ENCODE data around the gene RXRA. TPM values are rescaled to one million over a fixed set of nuclear protein-coding genes. Genes with fewer than 3 reads are reported as not detected.

Gene RXRA
- total and polyA plus RNA-seq, 2 donors (not counting 3 experiments of a cell fraction or from before 2014, with no cell fraction given) = 15.4 to 37.4 TPM

DNA sequence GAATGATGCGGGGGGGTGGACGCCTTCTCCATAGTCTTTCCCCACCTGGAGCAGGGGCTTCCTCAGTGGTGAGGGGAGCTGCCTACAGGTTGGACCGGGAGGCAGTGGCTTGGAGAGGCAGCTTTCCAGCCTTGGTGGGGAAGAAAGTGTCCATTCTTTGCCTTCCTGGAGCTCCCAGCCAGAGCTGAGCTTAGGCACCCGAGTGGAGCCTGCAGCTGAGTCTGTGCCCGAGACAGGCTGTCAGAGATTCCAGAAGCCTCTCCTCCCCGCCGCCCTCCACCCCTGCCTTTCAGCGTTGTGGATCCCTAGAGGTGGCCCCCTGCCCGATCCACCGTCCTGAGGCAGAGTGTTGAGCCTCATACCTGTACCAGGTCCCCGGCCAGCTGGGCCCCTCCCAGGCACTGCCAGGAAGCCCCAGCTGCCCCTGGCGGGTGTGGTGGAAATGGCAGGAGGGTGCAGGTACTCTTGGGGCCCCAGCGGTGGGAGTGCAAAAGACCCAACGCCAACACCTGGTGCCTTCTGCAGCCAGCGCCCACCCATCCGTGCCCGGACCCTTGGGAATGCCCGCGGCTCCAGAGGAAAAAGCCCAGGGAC is 112.0 kb downstream of the RXRA start:
- TF ChIP-seq EZH2 (IDR thresholded peaks at IDR 0.05; ENCODE audit: borderline replicate concordance, low read depth, low read length, severe bottlenecking) (no peak), GATA2 (IDR thresholded peaks at IDR 0.05; ENCODE audit: insufficient read depth, insufficient read length, low read depth, low read length) (no peak), FOS (IDR thresholded peaks at IDR 0.05; ENCODE audit: borderline replicate concordance, insufficient read depth, low read length) (no peak), MYC (IDR thresholded peaks at IDR 0.05; ENCODE audit: low read depth, low read length) (no peak), JUN (IDR thresholded peaks at IDR 0.05; ENCODE audit: borderline replicate concordance, insufficient read depth, insufficient read length, low read depth) (no peak), POLR2AphosphoS5 (IDR thresholded peaks at IDR 0.05; ENCODE audit: insufficient read depth, low read depth, low read length) (no peak)
- Histone ChIP-seq H3K79me2 (ENCODE audit: control insufficient read depth, insufficient read depth, low read length) (no peaks in the 10 kb centered on the region), H4K20me1 (replicated peaks; ENCODE audit: control insufficient read depth, extremely low read depth, insufficient read depth, low read length) (no peaks in the 10 kb centered on the region), H3K27me3 (ENCODE audit: control insufficient read depth in 2 of 2, insufficient read depth in 2 of 2, low read length in 2 of 2) (peaks cover 0 to 4% of the 10 kb centered on the region in 2 experiments), H3K9ac (replicated peaks; ENCODE audit: extremely low read depth, insufficient read depth, low read length) (no peak overlapping the region), H3K4me2 (ENCODE audit: insufficient read depth, low read length) (no peak overlapping the region), H2AFZ (ENCODE audit: low read depth, low read length) (no peak overlapping the region), H3K9me1 (replicated peaks; ENCODE audit: control insufficient read depth, extremely low read depth, insufficient read depth, low read length) (no peaks in the 10 kb centered on the region), H3K9me3 (replicated peaks; ENCODE audit: control insufficient read depth, insufficient read depth, low read length) (no peaks in the 10 kb centered on the region), H3K36me3 (ENCODE audit: control insufficient read depth in 2 of 2, extremely low read depth in 1 of 2, insufficient read depth in 2 of 2, low read length in 2 of 2) (peaks cover 4 to 8% of the 10 kb centered on the region in 2 experiments), H3K4me3 (replicated peaks in 1 of 3; ENCODE audit: insufficient read depth in 1 of 3, low read depth in 1 of 3, low read length in 3 of 3) (no peak overlapping the region), H3K4me1 (ENCODE audit: control insufficient read depth, extremely low read depth, insufficient read depth, low read length) (peaks cover 7% of the 10 kb centered on the region), H3K27ac (ENCODE audit: insufficient read depth, low read depth, low read length) (no peak overlapping the region)
- DNase-seq (ENCODE audit: low read depth, low spot score) (no peak), FAIRE-seq (no peak)
- dilution Hi-C loops (cut with MboI; ENCODE audit: extremely low pct_ligation_motif_present, low sequenced_read_pairs) (no loop called here), intact Hi-C loops (cut with micrococcal nuclease) (no loop called here)
- BruUV-seq (replicated peaks) = no TSS peak
- ChIA-PET CTCF (interaction anchor here (1.3 kb wide), 1 partner anchor 267 kb away, joined by 5 read pairs; no protein-coding TSS in a partner anchor), POLR2A (interaction anchor here (1.0 kb wide), 1 partner anchor 274 kb away, joined by 4 read pairs; no protein-coding TSS in a partner anchor)

DNA sequence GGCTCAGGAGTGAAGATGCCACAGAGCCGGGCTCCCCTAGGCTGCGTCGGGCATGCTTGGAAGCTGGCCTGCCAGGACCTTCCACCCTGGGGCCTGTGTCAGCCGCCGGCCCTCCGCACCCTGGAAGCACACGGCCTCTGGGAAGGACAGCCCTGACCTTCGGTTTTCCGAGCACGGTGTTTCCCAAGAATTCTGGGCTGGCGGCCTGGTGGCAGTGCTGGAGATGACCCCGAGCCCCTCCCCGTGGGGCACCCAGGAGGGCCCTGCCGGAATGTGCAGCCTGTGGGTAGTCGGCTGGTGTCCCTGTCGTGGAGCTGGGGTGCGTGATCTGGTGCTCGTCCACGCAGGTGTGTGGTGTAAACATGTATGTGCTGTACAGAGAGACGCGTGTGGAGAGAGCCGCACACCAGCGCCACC is 113.1 kb downstream of the RXRA start:
- ChIA-PET POLR2A (no interaction called here), CTCF (interaction anchor here (0.8 to 1.5 kb wide), 2 partner anchors 250 to 268 kb away, joined by 3 to 4 read pairs; no protein-coding TSS in a partner anchor)
- no TSS peak for BruUV-seq (replicated peaks)
- Histone ChIP-seq H3K36me3 (ENCODE audit: control insufficient read depth in 2 of 2, extremely low read depth in 1 of 2, insufficient read depth in 2 of 2, low read length in 2 of 2) (peaks cover 2 to 8% of the 10 kb centered on the region in 2 experiments), H3K9ac (replicated peaks; ENCODE audit: extremely low read depth, insufficient read depth, low read length) (no peak overlapping the region), H3K4me2 (ENCODE audit: insufficient read depth, low read length) (no peak overlapping the region), H3K27ac (ENCODE audit: insufficient read depth, low read depth, low read length) (no peak overlapping the region), H3K9me3 (replicated peaks; ENCODE audit: control insufficient read depth, insufficient read depth, low read length) (no peaks in the 10 kb centered on the region), H4K20me1 (replicated peaks; ENCODE audit: control insufficient read depth, extremely low read depth, insufficient read depth, low read length) (no peaks in the 10 kb centered on the region), H3K79me2 (ENCODE audit: control insufficient read depth, insufficient read depth, low read length) (no peaks in the 10 kb centered on the region), H3K9me1 (replicated peaks; ENCODE audit: control insufficient read depth, extremely low read depth, insufficient read depth, low read length) (no peaks in the 10 kb centered on the region), H2AFZ (ENCODE audit: low read depth, low read length) (no peak overlapping the region), H3K27me3 (ENCODE audit: control insufficient read depth in 2 of 2, insufficient read depth in 2 of 2, low read length in 2 of 2) (peaks cover 0 to 4% of the 10 kb centered on the region in 2 experiments), H3K4me3 (replicated peaks in 1 of 3; ENCODE audit: insufficient read depth in 1 of 3, low read depth in 1 of 3, low read length in 3 of 3) (no peak overlapping the region), H3K4me1 (ENCODE audit: control insufficient read depth, extremely low read depth, insufficient read depth, low read length) (peaks cover 12% of the 10 kb centered on the region)
- TF ChIP-seq POLR2A (IDR thresholded peaks at IDR 0.05; ENCODE audit: low read depth, low read length) = no peak
- no peak for TF ChIP-seq JUN (IDR thresholded peaks at IDR 0.05; ENCODE audit: borderline replicate concordance, insufficient read depth, insufficient read length, low read depth)
- TF ChIP-seq, protein P1, sequence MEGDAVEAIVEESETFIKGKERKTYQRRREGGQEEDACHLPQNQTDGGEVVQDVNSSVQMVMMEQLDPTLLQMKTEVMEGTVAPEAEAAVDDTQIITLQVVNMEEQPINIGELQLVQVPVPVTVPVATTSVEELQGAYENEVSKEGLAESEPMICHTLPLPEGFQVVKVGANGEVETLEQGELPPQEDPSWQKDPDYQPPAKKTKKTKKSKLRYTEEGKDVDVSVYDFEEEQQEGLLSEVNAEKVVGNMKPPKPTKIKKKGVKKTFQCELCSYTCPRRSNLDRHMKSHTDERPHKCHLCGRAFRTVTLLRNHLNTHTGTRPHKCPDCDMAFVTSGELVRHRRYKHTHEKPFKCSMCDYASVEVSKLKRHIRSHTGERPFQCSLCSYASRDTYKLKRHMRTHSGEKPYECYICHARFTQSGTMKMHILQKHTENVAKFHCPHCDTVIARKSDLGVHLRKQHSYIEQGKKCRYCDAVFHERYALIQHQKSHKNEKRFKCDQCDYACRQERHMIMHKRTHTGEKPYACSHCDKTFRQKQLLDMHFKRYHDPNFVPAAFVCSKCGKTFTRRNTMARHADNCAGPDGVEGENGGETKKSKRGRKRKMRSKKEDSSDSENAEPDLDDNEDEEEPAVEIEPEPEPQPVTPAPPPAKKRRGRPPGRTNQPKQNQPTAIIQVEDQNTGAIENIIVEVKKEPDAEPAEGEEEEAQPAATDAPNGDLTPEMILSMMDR (IDR thresholded peaks at IDR 0.05; ENCODE audit: extremely low read depth in 1 of 2, insufficient read depth in 1 of 2, low read depth in 1 of 2, low read length in 2 of 2) = no peak
- TF ChIP-seq POLR2AphosphoS5 (IDR thresholded peaks at IDR 0.05; ENCODE audit: insufficient read depth, low read depth, low read length) = no peak
- TF ChIP-seq, protein P2, sequence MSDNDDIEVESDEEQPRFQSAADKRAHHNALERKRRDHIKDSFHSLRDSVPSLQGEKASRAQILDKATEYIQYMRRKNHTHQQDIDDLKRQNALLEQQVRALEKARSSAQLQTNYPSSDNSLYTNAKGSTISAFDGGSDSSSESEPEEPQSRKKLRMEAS (IDR thresholded peaks at IDR 0.05; ENCODE audit: insufficient read depth, insufficient read length) = no peak
- TF ChIP-seq MYC (IDR thresholded peaks at IDR 0.05; ENCODE audit: low read depth, low read length) = no peak
- TF ChIP-seq FOS (IDR thresholded peaks at IDR 0.05; ENCODE audit: borderline replicate concordance, insufficient read depth, low read length) = no peak
- TF ChIP-seq EZH2 (IDR thresholded peaks at IDR 0.05; ENCODE audit: borderline replicate concordance, low read depth, low read length, severe bottlenecking) = no peak
- TF ChIP-seq GATA2 (IDR thresholded peaks at IDR 0.05; ENCODE audit: insufficient read depth, insufficient read length, low read depth, low read length) = no peak
- intact Hi-C loops (cut with micrococcal nuclease) (no loop called here), dilution Hi-C loops (cut with MboI; ENCODE audit: extremely low pct_ligation_motif_present, low sequenced_read_pairs) (no loop called here)
- DNase-seq (ENCODE audit: low read depth, low spot score) (no peak), FAIRE-seq (no peak)

Measured in endothelial cell of umbilical vein (primary cell).